Uterus (tissue), 2 donors: ENCODE measurements around the gene ULK4.

Experiments
- POLR2A ChIP-seq, 2 donors: fragments of 450-650 bp; IDR thresholded peaks; one replicate each; pipeline ENCODE4 v1.6.1; 2016; ENCODE audit warnings: antibody characterized with exemption in 2 of 2, mild to moderate bottlenecking in 1 of 2, moderate library complexity in 1 of 2
- TF ChIP-seq, protein P1 (sequence below), 4 experiments: fragments of 200-600 bp in 2 of 4; fragments of 450-650 bp in 2 of 4; sonication (generic) in 2 of 4; IDR thresholded peaks; one replicate each; pipeline ENCODE4 v1.5.1; 2016 to 2019; ENCODE audit warnings: antibody characterized with exemption in 4 of 4, mild to moderate bottlenecking in 2 of 4, moderate library complexity in 1 of 4

DNA sequence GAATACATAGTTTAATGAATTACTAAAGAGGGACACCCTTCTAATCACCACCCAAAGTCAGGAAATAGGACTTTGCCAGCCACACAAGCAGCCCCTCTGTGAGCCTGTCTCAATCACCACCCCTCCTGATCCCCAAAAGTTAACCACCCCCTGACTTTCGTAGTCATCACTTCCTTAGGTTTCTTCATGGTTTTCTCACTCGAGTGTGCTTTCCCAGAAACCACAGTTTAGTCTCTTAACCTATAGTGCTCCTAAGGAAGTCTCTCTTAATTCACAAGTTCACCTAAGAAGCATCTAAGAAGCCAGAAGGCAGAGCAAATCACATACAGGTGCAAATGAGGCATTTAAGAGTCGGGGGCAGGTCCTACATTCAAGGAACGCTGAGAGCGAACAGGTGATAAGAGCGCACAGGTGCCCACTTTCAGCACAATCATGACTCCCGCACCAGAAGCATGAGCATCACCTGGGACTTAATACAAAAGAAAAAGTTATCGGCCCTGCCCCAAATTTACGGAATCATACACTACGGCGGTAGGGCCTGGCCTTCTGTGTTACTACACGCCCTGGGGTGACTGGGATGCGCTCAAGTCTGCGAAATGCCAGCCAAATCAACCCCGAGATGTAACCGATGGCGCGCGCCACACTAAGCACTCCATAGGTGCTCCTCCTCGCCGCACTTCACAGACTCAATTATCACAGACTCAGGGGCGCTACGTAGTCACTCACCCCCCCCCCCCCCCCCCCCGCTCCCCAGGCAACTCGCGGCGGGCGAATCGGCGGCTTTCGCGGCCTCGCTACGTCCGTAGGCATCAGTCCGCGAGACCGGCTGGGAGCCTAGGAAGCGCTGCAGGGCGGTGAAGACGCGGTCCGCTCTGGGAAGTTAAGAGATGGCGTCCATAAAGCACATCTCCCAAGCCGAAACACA, 815 bp downstream of the ULK4 start:
- TF ChIP-seq, protein P1, sequence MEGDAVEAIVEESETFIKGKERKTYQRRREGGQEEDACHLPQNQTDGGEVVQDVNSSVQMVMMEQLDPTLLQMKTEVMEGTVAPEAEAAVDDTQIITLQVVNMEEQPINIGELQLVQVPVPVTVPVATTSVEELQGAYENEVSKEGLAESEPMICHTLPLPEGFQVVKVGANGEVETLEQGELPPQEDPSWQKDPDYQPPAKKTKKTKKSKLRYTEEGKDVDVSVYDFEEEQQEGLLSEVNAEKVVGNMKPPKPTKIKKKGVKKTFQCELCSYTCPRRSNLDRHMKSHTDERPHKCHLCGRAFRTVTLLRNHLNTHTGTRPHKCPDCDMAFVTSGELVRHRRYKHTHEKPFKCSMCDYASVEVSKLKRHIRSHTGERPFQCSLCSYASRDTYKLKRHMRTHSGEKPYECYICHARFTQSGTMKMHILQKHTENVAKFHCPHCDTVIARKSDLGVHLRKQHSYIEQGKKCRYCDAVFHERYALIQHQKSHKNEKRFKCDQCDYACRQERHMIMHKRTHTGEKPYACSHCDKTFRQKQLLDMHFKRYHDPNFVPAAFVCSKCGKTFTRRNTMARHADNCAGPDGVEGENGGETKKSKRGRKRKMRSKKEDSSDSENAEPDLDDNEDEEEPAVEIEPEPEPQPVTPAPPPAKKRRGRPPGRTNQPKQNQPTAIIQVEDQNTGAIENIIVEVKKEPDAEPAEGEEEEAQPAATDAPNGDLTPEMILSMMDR (IDR thresholded peaks at IDR 0.05), result no peak
- no peak for TF ChIP-seq POLR2A (IDR thresholded peaks at IDR 0.05)
